A673 (cell line): ENCODE data around the gene NUP37. TPM values are rescaled to one million over a fixed set of nuclear protein-coding genes. Genes with fewer than 3 reads are reported as not detected.
"Not testable (repeated sequence)": the region's sequence is repeated elsewhere in the genome, so short reads cannot be mapped to it uniquely, and the experiment has no call there.

Experiments used
- Bru-seq: library from RNA; stranded (reverse); fragments of 400-500 nt; gene quantifications from one replicate; lab custom pipeline; 2021; lab: Mats Ljungman, UMichigan
- BruChase-seq, 2 experiments: library from RNA; stranded (reverse); fragments of 400-500 nt; gene quantifications; one replicate each; lab custom pipeline; 2021; lab: Mats Ljungman, UMichigan
- BruUV-seq: library from RNA; stranded (reverse); fragments of 400-500 nt; replicated peaks from 2 replicates; lab custom pipeline; 2021; lab: Mats Ljungman, UMichigan
- CTCF ChIA-PET: fragments of 300-600 bp; sonication (Branson Sonifier 250); formaldehyde crosslinking; loops from one replicate; lab custom pipeline; 2022; ENCODE audit warnings: antibody characterized with exemption; lab: Charles Lee
- POLR2A ChIA-PET: fragments of 300-600 bp; sonication (Branson Sonifier 250); formaldehyde crosslinking; loops from one replicate; lab custom pipeline; 2022; ENCODE audit warnings: antibody characterized with exemption; ENCODE audit not compliant: low non-redundant PET; lab: Charles Lee
- DNase-seq: peaks from one replicate; pipeline ENCODE4 v3.0.0-alpha.2; 2015; ENCODE audit warnings: low spot score
- H3K27ac ChIP-seq: fragments of 200-600 bp; sonication (generic); 2 replicates; pipeline ENCODE4 v1.5.1; 2016; ENCODE audit warnings: mixed run types, low read depth, mild to moderate bottlenecking, mixed read lengths, antibody characterized with exemption, low read length; ENCODE audit not compliant: poor library complexity, severe bottlenecking
- H3K27me3 ChIP-seq: fragments of 200-600 bp; sonication (generic); replicated peaks from 2 replicates; pipeline ENCODE4 v1.6.1; 2017; ENCODE audit warnings: mixed run types, low read depth, mild to moderate bottlenecking, mixed read lengths, antibody characterized with exemption, low read length; ENCODE audit not compliant: insufficient read depth, poor library complexity
- H3K36me3 ChIP-seq: fragments of 200-600 bp; sonication (generic); 2 replicates; pipeline ENCODE4 v1.6.1; 2016; ENCODE audit warnings: mixed run types, mild to moderate bottlenecking, mixed read lengths, antibody characterized with exemption, low read length; ENCODE audit not compliant: insufficient read depth, poor library complexity, severe bottlenecking
- H3K4me1 ChIP-seq: fragments of 200-600 bp; sonication (generic); 2 replicates; pipeline ENCODE4 v1.6.1; 2017; ENCODE audit warnings: mixed run types, mild to moderate bottlenecking, mixed read lengths, antibody characterized with exemption, low read length; ENCODE audit not compliant: insufficient read depth, poor library complexity, severe bottlenecking
- H3K4me3 ChIP-seq: fragments of 200-600 bp; sonication (generic); 2 replicates; pipeline ENCODE4 v1.5.1; 2016; ENCODE audit warnings: low read depth, mixed run types, mild to moderate bottlenecking, mixed read lengths, low read length; ENCODE audit not compliant: poor library complexity, severe bottlenecking
- H3K9me3 ChIP-seq: fragments of 200-600 bp; sonication (generic); 2 replicates; pipeline ENCODE4 v1.6.1; 2016; ENCODE audit warnings: mixed run types, low read depth, mild to moderate bottlenecking, mixed read lengths, antibody characterized with exemption, low read length; ENCODE audit not compliant: poor library complexity, severe bottlenecking
- CTCF ChIP-seq: fragments of 300-800, 200-600 bp; sonication (generic); conservative IDR thresholded peaks from 2 replicates; pipeline ENCODE4 v1.5.1; 2017; ENCODE audit warnings: low read depth, mild to moderate bottlenecking, antibody characterized with exemption, low read length, moderate library complexity, mixed read lengths
- EZH2 ChIP-seq: fragments of 200-600 bp; sonication (generic); IDR thresholded peaks from 2 replicates; pipeline ENCODE4 v1.6.1; 2017; ENCODE audit warnings: borderline replicate concordance, low read depth, mild to moderate bottlenecking, mixed read lengths, antibody characterized with exemption, low read length; ENCODE audit not compliant: poor library complexity, severe bottlenecking
- intact Hi-C: fragments of 100-400 bp; cut with micrococcal nuclease; formaldehyde crosslinking; loops from one replicate; pipeline ENCODE4 v1.10.0; 2022; ENCODE audit not compliant: unreplicated experiment
- long read RNA-seq: library from polyadenylated mRNA; stranded (forward); transcript quantifications from one replicate; pipeline ENCODE4 v2.0.0, GENCODE V29; 2022
- total RNA-seq: library from RNA; stranded (reverse); gene quantifications from 2 replicates; pipeline ENCODE4 v1.2.3, GENCODE V29; 2021

The NUP37 gene
- total RNA-seq (48.4 and 57.3 TPM in 2 replicates), Bru-seq, nascent RNA (percentile 81 among the genes with signal in this experiment), BruChase-seq, experiment 1, labeled RNA remaining after a 2-hour chase (percentile 61 among the genes with signal in this experiment), BruChase-seq, experiment 2, labeled RNA remaining after a 6-hour chase (percentile 61 among the genes with signal in this experiment)
- long read RNA-seq, transcript NUP37-209 (10 exons, 2,372 nt), result major isoform, 61 of 69 reads
- long read RNA-seq, partial matches to known transcripts, result 2 of 69 reads
- long read RNA-seq, other reads (novel, unspliced or antisense), result 6 of 69 reads

DNA sequence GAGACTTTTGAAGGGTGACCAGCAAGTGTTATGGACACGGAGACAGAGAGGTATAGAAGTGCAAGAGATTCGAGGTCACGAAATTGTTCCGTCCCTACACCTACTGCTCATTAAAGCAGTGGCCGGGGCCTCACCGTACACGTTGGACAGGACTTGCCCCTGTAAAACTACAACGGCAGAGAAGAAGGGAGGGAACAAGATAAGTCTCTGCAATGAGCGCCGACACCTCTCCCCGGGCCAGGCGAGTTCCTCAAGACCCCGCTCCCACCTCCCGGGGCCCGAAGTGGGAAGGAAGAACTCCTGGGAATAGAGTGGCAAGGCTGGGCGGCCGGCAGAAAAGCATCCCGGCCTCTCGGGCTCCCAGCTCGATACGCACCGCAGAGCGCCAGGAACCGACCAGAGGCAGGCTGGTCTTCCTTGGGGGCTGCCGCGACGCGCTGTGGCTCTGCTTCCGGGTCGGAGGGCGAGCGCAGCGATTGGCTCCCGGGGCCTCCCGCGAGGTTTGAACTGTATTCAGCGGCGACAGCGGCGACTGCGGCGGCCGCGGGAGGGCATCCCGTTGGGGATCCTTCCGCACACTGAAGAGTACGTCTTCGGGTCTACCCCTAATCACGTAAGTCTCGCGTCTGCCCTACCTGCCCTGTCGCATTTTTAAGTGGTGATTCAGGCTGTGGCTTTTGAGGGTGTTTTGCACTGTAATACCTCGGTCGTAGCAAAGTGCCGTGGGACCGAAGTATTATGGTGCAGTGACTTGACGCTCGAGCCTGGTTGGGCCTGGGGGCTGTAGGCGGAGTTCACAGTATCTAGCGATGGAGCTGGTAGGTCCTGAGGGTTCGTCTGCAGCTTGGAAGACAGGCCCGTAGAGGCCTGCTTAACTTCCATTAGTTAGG is at the start of gene NUP37, which contains the start of gene PARPBP:
NUP37 (minus strand) TSS at position 441 of the 890 bp plus-strand sequence. CDS start 1,596 bp downstream, outside the sequence.
PARPBP (plus strand) TSS at position 510 of the 890 bp plus-strand sequence. CDS start 3,706 bp downstream, outside the sequence.
- H3K4me3 ChIP-seq, result peak within 1 kb of the TSS; percentile 91
- no peaks in the 10 kb centered on the region for H3K9me3 ChIP-seq
- DNase-seq, result peak; percentile 95
- no TSS peak for BruUV-seq
- H3K36me3 ChIP-seq, result peaks cover 25% of the 10 kb centered on the region
- no peak for TF ChIP-seq EZH2
- 0 out of 2 replicates have a peak, but pooled peaks have one; percentile 21 for TF ChIP-seq CTCF
- peak within 1 kb of the TSS; percentile 92 for H3K27ac ChIP-seq
- peaks cover 8% of the 10 kb centered on the region for H3K4me1 ChIP-seq
- ChIA-PET POLR2A (interaction anchor here (0.6 kb wide), 1 partner anchor 1071 kb away, joined by 6 read pairs; no protein-coding TSS in a partner anchor), CTCF (interaction anchor here (1.0 kb wide), 1 partner anchor 365 kb away, joined by 3 read pairs; no protein-coding TSS in a partner anchor)
- intact Hi-C loops, result no loop called here
- H3K27me3 ChIP-seq, result no peaks in the 10 kb centered on the region

GRCh38 chr12:102167821-102168604 is 48.1 kb upstream of the NUP37 start:
- Histone ChIP-seq H3K36me3 (no peaks in the 10 kb centered on the region), H3K4me1 (no peaks in the 10 kb centered on the region), H3K4me3 (no peak overlapping the region), H3K27me3 (peaks cover 19% of the 10 kb centered on the region), H3K27ac (no peak overlapping the region), H3K9me3 (no peaks in the 10 kb centered on the region)
- CTCF ChIA-PET, result no interaction called here
- intact Hi-C loops, result loop anchor here (5.0 kb wide), 1 partner anchor 231 kb away; no protein-coding TSS in a partner anchor
- POLR2A ChIA-PET, result no interaction called here
- no TSS peak for BruUV-seq
- no peak for DNase-seq
- no peak for TF ChIP-seq CTCF
- TF ChIP-seq EZH2, result no peak

DNA sequence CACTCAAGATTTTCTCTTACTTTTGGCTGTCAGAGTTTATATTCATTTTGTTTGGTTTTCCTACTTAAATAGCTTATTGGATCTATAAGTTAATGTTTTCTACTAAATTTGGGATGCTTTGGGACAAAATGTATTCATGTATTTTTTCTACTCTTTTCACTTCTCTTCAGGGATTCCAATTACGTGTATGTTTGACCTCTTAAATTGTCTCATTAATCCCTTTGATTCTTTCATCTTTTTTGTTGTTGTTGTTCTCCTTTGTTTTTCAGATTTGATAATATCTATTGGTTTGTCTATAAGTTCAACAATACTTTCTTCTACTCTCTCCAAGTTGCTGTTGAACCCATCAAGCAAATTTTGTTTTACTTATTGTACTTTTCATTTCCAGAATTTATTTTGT is 43.5 kb upstream of the NUP37 start:
- H3K4me3 ChIP-seq, result no peak overlapping the region
- no peak for TF ChIP-seq CTCF
- TF ChIP-seq EZH2, result no peak
- CTCF ChIA-PET, result no interaction called here
- no peaks in the 10 kb centered on the region for H3K27me3 ChIP-seq
- intact Hi-C loops, result no loop called here
- POLR2A ChIA-PET, result no interaction called here
- H3K27ac ChIP-seq, result no peak overlapping the region
- DNase-seq, result no peak
- no peaks in the 10 kb centered on the region for H3K9me3 ChIP-seq
- no peaks in the 10 kb centered on the region for H3K36me3 ChIP-seq
- BruUV-seq, result no TSS peak
- no peaks in the 10 kb centered on the region for H3K4me1 ChIP-seq

DNA sequence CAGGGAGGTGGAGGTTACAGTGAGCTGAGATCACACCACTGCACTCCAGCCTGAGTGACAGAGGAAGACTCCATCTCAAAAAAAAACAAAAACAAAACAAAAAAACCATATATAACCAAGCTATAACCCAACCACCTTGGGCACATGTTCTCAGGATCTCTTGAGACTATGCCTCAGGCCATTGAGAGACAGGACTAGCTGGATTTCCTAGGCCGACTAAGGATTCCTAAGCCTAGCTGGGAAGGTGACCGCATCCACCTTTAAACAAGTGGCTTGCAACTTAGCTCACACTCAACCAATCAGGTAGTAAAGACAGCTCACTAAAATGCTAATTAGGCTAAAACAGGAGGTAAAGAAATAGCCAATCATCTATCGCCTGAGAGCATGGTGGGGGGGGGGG is 35.3 kb upstream of the NUP37 start:
- H3K4me1 ChIP-seq, POLR2A ChIA-PET, intact Hi-C loops, H3K27me3 ChIP-seq, H3K4me3 ChIP-seq, H3K36me3 ChIP-seq, H3K9me3 ChIP-seq, DNase-seq, H3K27ac ChIP-seq: not testable (repeated sequence)
- TSS peak; percentile 10 for BruUV-seq
- CTCF ChIA-PET, result interaction anchor here (0.5 kb wide), 1 partner anchor 215 kb away, joined by 4 read pairs; no protein-coding TSS in a partner anchor
